GM19099 (cell line): ENCODE results near the gene IDNK.

Experiments used
- POLR2A ChIP-seq: IDR thresholded peaks from 3 replicates; pipeline ENCODE4 v1.6.1; 2011; ENCODE audit warnings: low read depth; ENCODE audit not compliant: insufficient read length; ENCODE audit errors: extremely low read depth

Gene IDNK

GRCh38 chr9:83628540-83628939, 5.6 kb downstream of the IDNK start:
- TF ChIP-seq POLR2A = no peak

- no peak for TF ChIP-seq POLR2A
Measured at GRCh38 chr9:83629433-83630104, 6.6 kb downstream of the IDNK start.

GRCh38 chr9:83630938-83631457, 8.1 kb downstream of the IDNK start:
- no peak for TF ChIP-seq POLR2A

- no peak for TF ChIP-seq POLR2A
Measured at GRCh38 chr9:83633255-83633654, 10.3 kb downstream of the IDNK start.

- TF ChIP-seq POLR2A = no peak
Measured at GRCh38 chr9:83633676-83634075, 10.7 kb downstream of the IDNK start.

- TF ChIP-seq POLR2A = no peak
Measured at GRCh38 chr9:83636813-83637212, 13.9 kb downstream of the IDNK start.

GRCh38 chr9:83637389-83637788, 14.4 kb downstream of the IDNK start:
- no peak for TF ChIP-seq POLR2A

GRCh38 chr9:83639266-83639665, 16.3 kb downstream of the IDNK start:
- TF ChIP-seq POLR2A = no peak

- no peak for TF ChIP-seq POLR2A
Measured at GRCh38 chr9:83642793-83643192, 19.9 kb downstream of the IDNK start.

- no peak for TF ChIP-seq POLR2A
Measured at GRCh38 chr9:83646500-83647239, 23.7 kb downstream of the IDNK start.

- TF ChIP-seq POLR2A = no peak
Measured at GRCh38 chr9:83649080-83649479, 26.1 kb downstream of the IDNK start.

GRCh38 chr9:83649515-83649914, 26.6 kb downstream of the IDNK start:
- TF ChIP-seq POLR2A = no peak

GRCh38 chr9:83651558-83651957, 28.6 kb downstream of the IDNK start:
- no peak for TF ChIP-seq POLR2A

- TF ChIP-seq POLR2A = no peak
Measured at GRCh38 chr9:83652433-83652832, 29.5 kb downstream of the IDNK start.

GRCh38 chr9:83655433-83655832, 32.5 kb downstream of the IDNK start:
- no peak for TF ChIP-seq POLR2A

- no peak for TF ChIP-seq POLR2A
Measured at GRCh38 chr9:83656032-83656680, 33.2 kb downstream of the IDNK start.
